H1 (cell line): Measurements from ENCODE around the gene NAA10. TPM values are rescaled to one million over a fixed set of nuclear protein-coding genes. Genes with fewer than 3 reads are reported as not detected.

Experiments
- CTCF ChIA-PET: fragments of 300-600 bp; sonication (Branson Sonifier 250); formaldehyde crosslinking; loops from one replicate; lab custom pipeline; 2021; ENCODE audit not compliant: partially characterized antibody; lab: Charles Lee
- POLR2A ChIA-PET: fragments of 300-600 bp; sonication (Branson Sonifier 250); formaldehyde crosslinking; loops from one replicate; lab custom pipeline; 2021; ENCODE audit warnings: inconsistent platforms; ENCODE audit not compliant: partially characterized antibody; lab: Charles Lee
- DNase-seq, 2 experiments: peaks; one replicate each; pipeline versions ENCODE4 v3.0.0 to v3.0.0-alpha.2; 2010 to 2022; ENCODE audit warnings: low spot score in 2 of 2, low read depth in 1 of 2, mixed read lengths in 1 of 2
- FAIRE-seq: peaks from 2 replicates; lab custom pipeline; 2011; peaks lifted over from hg19 to GRCh38; lab: Jason Lieb, UNC
- H2AFZ ChIP-seq: 2 replicates; pipeline ENCODE4 v1.8.1; 2012; ENCODE audit warnings: low read length, inconsistent platforms
- H2AK5ac ChIP-seq: 2 replicates; pipeline ENCODE4 v1.6.1; 2013; ENCODE audit warnings: low read depth, low read length
- H2BK120ac ChIP-seq: replicated peaks from 2 replicates; pipeline ENCODE3; 2013; ENCODE audit warnings: low read depth, low read length, inconsistent platforms
- H2BK12ac ChIP-seq: 2 replicates; pipeline ENCODE4 v1.6.1; 2013; ENCODE audit warnings: low read depth, low read length
- H2BK15ac ChIP-seq: 2 replicates; pipeline ENCODE4 v1.6.1; 2013; ENCODE audit warnings: low read length
- H2BK20ac ChIP-seq: 2 replicates; pipeline ENCODE4 v1.6.1; 2013; ENCODE audit warnings: low read length
- H2BK5ac ChIP-seq: 2 replicates; pipeline ENCODE4 v1.6.1; 2013; ENCODE audit warnings: low read depth, low read length
- H3K14ac ChIP-seq: 2 replicates; pipeline ENCODE4 v1.6.1; 2013; ENCODE audit warnings: inconsistent platforms; ENCODE audit not compliant: insufficient read length
- H3K18ac ChIP-seq: 2 replicates; pipeline ENCODE4 v1.6.1; 2013; ENCODE audit warnings: low read length; ENCODE audit errors: extremely low read depth
- H3K23ac ChIP-seq: 2 replicates; pipeline ENCODE4 v1.6.1; 2013; ENCODE audit warnings: inconsistent platforms; ENCODE audit not compliant: insufficient read length
- H3K23me2 ChIP-seq: 2 replicates; pipeline ENCODE4 v1.6.1; 2013; ENCODE audit warnings: low read depth, low read length
- H3K27ac ChIP-seq: 2 replicates; pipeline ENCODE4 v1.6.1; 2011; ENCODE audit warnings: low read depth, low read length, inconsistent platforms
- H3K27me3 ChIP-seq, 4 experiments: replicated peaks in 1 of 4; 1 replicate in 1 of 4; 2 replicates in 3 of 4; pipeline versions ENCODE4 v1.6.1 to v1.8.1; 2011 to 2013; ENCODE audit warnings: low read length in 3 of 4, mild to moderate bottlenecking in 3 of 4, inconsistent platforms in 2 of 4, mixed read lengths in 2 of 4, moderate library complexity in 1 of 4; ENCODE audit not compliant: control insufficient read depth in 3 of 4, insufficient read depth in 3 of 4; ENCODE audit errors: extremely low read depth in 1 of 4
- H3K36me3 ChIP-seq, 4 experiments: 2 replicates each; pipeline versions ENCODE4 v1.6.1 to v1.8.1; 2011 to 2013; ENCODE audit warnings: mild to moderate bottlenecking in 4 of 4, low read length in 3 of 4, moderate library complexity in 2 of 4, control low read depth in 1 of 4, inconsistent platforms in 1 of 4; ENCODE audit not compliant: insufficient read depth in 4 of 4, control insufficient read depth in 2 of 4
- H3K4ac ChIP-seq: replicated peaks from 2 replicates; pipeline ENCODE3; 2013; ENCODE audit warnings: low read length, low read depth, mixed read lengths, inconsistent platforms; ENCODE audit not compliant: insufficient read length
- H3K4me1 ChIP-seq, 4 experiments: replicated peaks in 1 of 4; 1 replicate in 1 of 4; 2 replicates in 3 of 4; pipeline versions ENCODE4 v1.6.1 to v1.8.1; 2011 to 2013; ENCODE audit warnings: low read length in 3 of 4, inconsistent platforms in 2 of 4, mixed read lengths in 1 of 4; ENCODE audit not compliant: insufficient read depth in 4 of 4, control insufficient read depth in 3 of 4
- H3K4me2 ChIP-seq, 2 experiments: 2 replicates each; pipeline versions ENCODE4 v1.6.1 to v1.8.1; 2011 to 2013; ENCODE audit warnings: low read depth in 2 of 2, low read length in 2 of 2, control low read depth in 1 of 2, inconsistent platforms in 1 of 2, mild to moderate bottlenecking in 1 of 2; ENCODE audit not compliant: insufficient read depth in 1 of 2
- H3K4me3 ChIP-seq, 4 experiments: fragments of 200-600, 300-600 bp in 1 of 4; sonication (generic), shearing (Covaris generic), sonication (Bioruptor Twin) in 1 of 4; 2 replicates each; pipeline versions ENCODE4 v1.5.1 to v1.8.1; 2011 to 2016; ENCODE audit warnings: low read length in 4 of 4, low read depth in 3 of 4, control low read depth in 2 of 4, inconsistent platforms in 2 of 4, mild to moderate bottlenecking in 2 of 4, mixed read lengths in 1 of 4, moderate library complexity in 1 of 4; ENCODE audit not compliant: insufficient read depth in 2 of 4; ENCODE audit errors: extremely low read depth in 1 of 4
- H3K56ac ChIP-seq: replicated peaks from 2 replicates; pipeline ENCODE3; 2013; ENCODE audit warnings: low read depth, mild to moderate bottlenecking, mixed read lengths, low read length, inconsistent platforms; ENCODE audit not compliant: insufficient read length
- H3K79me1 ChIP-seq: 2 replicates; pipeline ENCODE4 v1.6.1; 2013; ENCODE audit warnings: low read depth, low read length, control low read depth
- H3K79me2 ChIP-seq, 2 experiments: 2 replicates each; pipeline versions ENCODE4 v1.6.1 to v1.8.1; 2012 to 2013; ENCODE audit warnings: low read length in 2 of 2, mild to moderate bottlenecking in 2 of 2, inconsistent platforms in 1 of 2; ENCODE audit not compliant: insufficient read depth in 2 of 2, control insufficient read depth in 1 of 2
- H3K9ac ChIP-seq, 4 experiments: replicated peaks in 1 of 4; 1 replicate in 1 of 4; 2 replicates in 3 of 4; pipeline versions ENCODE4 v1.6.1 to v1.8.1; 2011 to 2013; ENCODE audit warnings: low read depth in 3 of 4, low read length in 3 of 4, control low read depth in 2 of 4, mild to moderate bottlenecking in 2 of 4, moderate library complexity in 2 of 4, inconsistent platforms in 1 of 4; ENCODE audit errors: extremely low read depth in 1 of 4
- H3K9me3 ChIP-seq, 2 experiments: 2 replicates each; pipeline versions ENCODE4 v1.6.1 to v1.8.1; 2012 to 2013; ENCODE audit warnings: mild to moderate bottlenecking in 2 of 2, moderate library complexity in 2 of 2, control low read depth in 1 of 2, inconsistent platforms in 1 of 2, low read depth in 1 of 2, low read length in 1 of 2, mixed read lengths in 1 of 2; ENCODE audit not compliant: insufficient read depth in 2 of 2
- H4K20me1 ChIP-seq, 2 experiments: replicated peaks in 1 of 2; 2 replicates each; pipeline versions ENCODE3 to v1.8.1; 2011 to 2013; ENCODE audit warnings: inconsistent platforms in 2 of 2, low read length in 2 of 2, mild to moderate bottlenecking in 1 of 2; ENCODE audit not compliant: insufficient read depth in 2 of 2, control insufficient read depth in 1 of 2
- H4K5ac ChIP-seq: 2 replicates; pipeline ENCODE4 v1.6.1; 2013; ENCODE audit warnings: low read length, low read depth, mixed read lengths, inconsistent platforms; ENCODE audit not compliant: insufficient read length
- H4K8ac ChIP-seq: 2 replicates; pipeline ENCODE4 v1.8.0; 2013; ENCODE audit warnings: mild to moderate bottlenecking, moderate library complexity, low read length, inconsistent platforms; ENCODE audit not compliant: insufficient read depth; ENCODE audit errors: extremely low read depth
- H4K91ac ChIP-seq: replicated peaks from 2 replicates; pipeline ENCODE3; 2013; ENCODE audit warnings: low read length, mixed read lengths, inconsistent platforms; ENCODE audit not compliant: insufficient read length
- BACH1 ChIP-seq: IDR thresholded peaks from 2 replicates; pipeline ENCODE4 v1.6.1; 2012; ENCODE audit warnings: low read length, improper control_type of control experiment
- CHD2 ChIP-seq: IDR thresholded peaks from 2 replicates; pipeline ENCODE4 v1.6.1; 2012; ENCODE audit warnings: low read length, improper control_type of control experiment
- EP300 ChIP-seq, 2 experiments: IDR thresholded peaks; 1 replicate in 1 of 2; 2 replicates in 1 of 2; pipeline ENCODE4 v1.6.1; 2011 to 2012; ENCODE audit warnings: low read depth in 2 of 2, low read length in 2 of 2, mild to moderate bottlenecking in 2 of 2, borderline replicate concordance in 1 of 2, inconsistent platforms in 1 of 2, moderate library complexity in 1 of 2
- SUZ12 ChIP-seq: fragments of 200-600 bp; sonication (generic); IDR thresholded peaks from 2 replicates; pipeline ENCODE4 v1.6.1; 2012; ENCODE audit warnings: mild to moderate bottlenecking, inconsistent platforms, low read length, moderate library complexity, mixed read lengths
- TAF7 ChIP-seq: optimal IDR thresholded peaks from 2 replicates; pipeline ENCODE3; 2011; ENCODE audit warnings: low read depth, mild to moderate bottlenecking, inconsistent platforms, low read length, moderate library complexity, borderline replicate concordance
- ZNF274 ChIP-seq: IDR thresholded peaks from 2 replicates; pipeline ENCODE4 v1.7.0; 2012; ENCODE audit warnings: low read length, borderline replicate concordance; ENCODE audit errors: extremely low read depth
- WGBS, 2 experiments: shearing (Covaris generic) in 1 of 2; methylation state at CpG; one replicate each; pipeline versions ENCODE4 v1.1.6 to v1.1.7; 2013 to 2015; ENCODE audit warnings: low lambda C conversion rate in 2 of 2, mixed read lengths in 2 of 2, inconsistent platforms in 1 of 2, low coverage in 1 of 2, missing lambda C conversion rate in 1 of 2; ENCODE audit not compliant: insufficient replicate concordance in 2 of 2, insufficient coverage in 1 of 2, insufficient read length in 1 of 2; ENCODE audit errors: extremely low coverage in 1 of 2, missing lambda C conversion rate in 1 of 2; 5-methylcytosine and 5-hydroxymethylcytosine counted together
- polyA plus RNA-seq, 7 experiments: library from polyadenylated mRNA; depleted of rRNA in 3 of 7; stranded (reverse) in 5 of 7; unstranded in 2 of 7; fragments of >200 nt in 5 of 7; fragments of 200-250 nt in 2 of 7; gene quantifications; 1 replicate in 5 of 7; 2 replicates in 1 of 7; 4 replicates in 1 of 7; pipeline versions ENCODE4 v1.2.1 to v1.2.3, GENCODE V29; 2011 to 2013; ENCODE audit warnings: missing spikeins in 2 of 7, mixed read lengths in 2 of 7
- total RNA-seq: library from RNA; stranded (reverse); fragmentation: NEBNext Ultra II Directional; extraction: Animal tissue kit (Norgen Biotek cat#: 25700); gene quantifications from 2 replicates; pipeline ENCODE4 v1.2.1, GENCODE V29; 2021

The NAA10 gene
- total and polyA plus RNA-seq, 2 of the 8 experiments (the other 6 are each of a cell fraction or from before 2014, with no cell fraction given): 80.4 to 98.8 TPM

GRCh38 chrX:153919281-153919680 is 15.6 kb downstream of the NAA10 start:
- no peak overlapping the region for H3K4ac ChIP-seq
- H3K56ac ChIP-seq: no peak overlapping the region
- ChIA-PET CTCF (interaction anchor here (7.0 kb wide), 1 partner anchor 8 kb away, joined by 65 read pairs; no protein-coding TSS in a partner anchor), POLR2A (interaction anchor here (1.3 to 14.9 kb wide), 2 partner anchors 18 to 22 kb away, joined by 3 to 231 read pairs; partner anchors contain the start of genes NAA10 and RENBP)
- H3K79me2 ChIP-seq: no peaks in the 10 kb centered on the region
- no peak overlapping the region for H4K5ac ChIP-seq
- no peak overlapping the region for H3K4me2 ChIP-seq
- no peak overlapping the region for H2BK120ac ChIP-seq
- TF ChIP-seq CHD2 (no peak), ZNF274 (no peak), BACH1 (no peak), EP300 (IDR thresholded peaks at IDR 0.05; ENCODE audit: borderline replicate concordance in 1 of 2, low read depth in 2 of 2, low read length in 2 of 2) (no peak), SUZ12 (no peak), TAF7 (no peak)
- peaks cover 0 to 2% of the 10 kb centered on the region in 2 experiments for H4K20me1 ChIP-seq
- no peak overlapping the region for H3K18ac ChIP-seq
- no peak overlapping the region for H2BK12ac ChIP-seq
- WGBS, 2 experiments: 97% methylated on average over 7 of the region's 13 CpGs; no CpG with 5 or more reads in 1 of the 2 experiments
- no peaks in the 10 kb centered on the region for H3K27me3 ChIP-seq
- H3K23ac ChIP-seq: no peak overlapping the region
- no peak overlapping the region for H2BK15ac ChIP-seq
- H3K23me2 ChIP-seq: no peaks in the 10 kb centered on the region
- H2BK20ac ChIP-seq: no peak overlapping the region
- DNase-seq (no peak), FAIRE-seq (no peak)
- H3K4me3 ChIP-seq: no peak overlapping the region
- no peak overlapping the region for H3K27ac ChIP-seq
- no peaks in the 10 kb centered on the region for H3K79me1 ChIP-seq
- H2AFZ ChIP-seq: no peak overlapping the region
- no peak overlapping the region for H3K9ac ChIP-seq
- H2BK5ac ChIP-seq: no peak overlapping the region
- H4K8ac ChIP-seq: no peak overlapping the region
- H2AK5ac ChIP-seq: no peak overlapping the region
- H3K9me3 ChIP-seq: no peaks in the 10 kb centered on the region
- H3K14ac ChIP-seq: no peak overlapping the region
- peaks cover 0 to 4% (median 0%) of the 10 kb centered on the region in 4 experiments; a peak in 2 of 7 replicates for H3K4me1 ChIP-seq
- no peak overlapping the region for H4K91ac ChIP-seq
- H3K36me3 ChIP-seq: 0 out of 8 replicates have a peak, but pooled peaks cover 0 to 2% (median 0%) of the 10 kb centered on the region in 4 experiments
